Tibial artery (tissue), 4 donors: ENCODE data around the gene PTK7.
"Not testable (repeated sequence)": the region's sequence is repeated elsewhere in the genome, so short reads cannot be mapped to it uniquely, and the experiment has no call there.

ENCODE experiments used
- DNase-seq, 2 donors: peaks; one replicate each; pipeline ENCODE4 v3.0.0-alpha.2; 2019
- H3K27ac ChIP-seq, 2 donors: fragments of 200-600 bp; sonication (generic) in 1 of 2; 1 replicate in 1 of 2; 2 replicates in 1 of 2; pipeline ENCODE4 v1.5.1; 2018 to 2019; ENCODE audit warnings: mild to moderate bottlenecking in 1 of 2
- H3K27me3 ChIP-seq, 2 donors: fragments of 200-600 bp; sonication (generic) in 1 of 2; one replicate each; pipeline versions ENCODE4 v1.5.1 to v1.6.0; 2016 to 2019
- H3K36me3 ChIP-seq, 3 donors: fragments of 200-600 bp; sonication (generic) in 2 of 3; one replicate each; pipeline ENCODE4 v1.5.1; 2016 to 2019; ENCODE audit warnings: mild to moderate bottlenecking in 2 of 3
- H3K4me1 ChIP-seq, 4 donors: fragments of 200-600 bp; sonication (generic) in 2 of 4; 1 replicate in 3 of 4; 2 replicates in 1 of 4; pipeline ENCODE4 v1.5.1; 2016 to 2019
- H3K4me3 ChIP-seq, 2 donors: fragments of 200-600 bp; sonication (generic) in 1 of 2; 1 replicate in 1 of 2; 2 replicates in 1 of 2; pipeline ENCODE4 v1.5.1; 2018 to 2019; ENCODE audit warnings: mild to moderate bottlenecking in 2 of 2
- H3K9me3 ChIP-seq, 3 donors: fragments of 200-600 bp; sonication (generic) in 1 of 3; one replicate each; pipeline ENCODE4 v1.5.1; 2016 to 2019
- CTCF ChIP-seq, 2 experiments: fragments of 200-600 bp in 1 of 2; fragments of 450-650 bp in 1 of 2; IDR thresholded peaks; one replicate each; pipeline ENCODE4 v1.5.1; 2017 to 2019; ENCODE audit warnings: antibody characterized with exemption in 2 of 2, mild to moderate bottlenecking in 1 of 2, moderate library complexity in 1 of 2
- intact Hi-C: fragments of 100-400 bp; cut with DNase I; formaldehyde crosslinking; loops from one replicate; pipeline ENCODE4 v1.15.0; 2023; ENCODE audit warnings: low total_unique reads

PTK7 gene

DNA sequence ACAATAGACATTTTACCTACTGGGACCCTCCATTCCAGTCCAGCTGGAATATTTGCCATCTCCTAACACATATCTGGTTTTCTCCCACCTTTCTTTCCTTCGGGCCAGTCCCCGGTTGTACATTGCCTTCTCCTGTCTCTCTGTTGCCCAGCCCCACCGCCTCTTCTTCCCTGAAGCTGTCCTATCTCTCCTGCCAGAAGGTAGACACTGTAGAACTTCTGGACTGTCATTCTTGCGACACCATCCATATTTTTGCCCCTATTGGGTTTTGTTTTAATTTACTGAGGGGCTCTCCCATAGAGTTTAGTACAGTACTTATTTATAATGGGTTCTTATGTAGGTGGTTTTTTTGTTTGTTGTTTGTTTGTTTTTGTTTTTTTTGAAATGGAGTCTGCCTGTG lies 4.9 kb downstream of the PTK7 start:
- Histone ChIP-seq H3K36me3 (no peaks in the 10 kb centered on the region), H3K27ac (no peak overlapping the region), H3K27me3 (peaks cover 0 to 14% of the 10 kb centered on the region in 2 donors), H3K4me3 (no peak overlapping the region), H3K4me1 (peaks cover 0 to 13% (median 9%) of the 10 kb centered on the region in 4 donors), H3K9me3 (no peaks in the 10 kb centered on the region)
- no peak for TF ChIP-seq CTCF (IDR thresholded peaks at IDR 0.05)
- DNase-seq = no peak
- intact Hi-C loops = no loop called here

- H3K27ac ChIP-seq, H3K9me3 ChIP-seq, H3K36me3 ChIP-seq, H3K4me1 ChIP-seq, DNase-seq, intact Hi-C loops, H3K27me3 ChIP-seq, H3K4me3 ChIP-seq: not testable (repeated sequence)
Observed at GRCh38 chr6:43081922-43082321, 5.8 kb downstream of the PTK7 start.

DNA sequence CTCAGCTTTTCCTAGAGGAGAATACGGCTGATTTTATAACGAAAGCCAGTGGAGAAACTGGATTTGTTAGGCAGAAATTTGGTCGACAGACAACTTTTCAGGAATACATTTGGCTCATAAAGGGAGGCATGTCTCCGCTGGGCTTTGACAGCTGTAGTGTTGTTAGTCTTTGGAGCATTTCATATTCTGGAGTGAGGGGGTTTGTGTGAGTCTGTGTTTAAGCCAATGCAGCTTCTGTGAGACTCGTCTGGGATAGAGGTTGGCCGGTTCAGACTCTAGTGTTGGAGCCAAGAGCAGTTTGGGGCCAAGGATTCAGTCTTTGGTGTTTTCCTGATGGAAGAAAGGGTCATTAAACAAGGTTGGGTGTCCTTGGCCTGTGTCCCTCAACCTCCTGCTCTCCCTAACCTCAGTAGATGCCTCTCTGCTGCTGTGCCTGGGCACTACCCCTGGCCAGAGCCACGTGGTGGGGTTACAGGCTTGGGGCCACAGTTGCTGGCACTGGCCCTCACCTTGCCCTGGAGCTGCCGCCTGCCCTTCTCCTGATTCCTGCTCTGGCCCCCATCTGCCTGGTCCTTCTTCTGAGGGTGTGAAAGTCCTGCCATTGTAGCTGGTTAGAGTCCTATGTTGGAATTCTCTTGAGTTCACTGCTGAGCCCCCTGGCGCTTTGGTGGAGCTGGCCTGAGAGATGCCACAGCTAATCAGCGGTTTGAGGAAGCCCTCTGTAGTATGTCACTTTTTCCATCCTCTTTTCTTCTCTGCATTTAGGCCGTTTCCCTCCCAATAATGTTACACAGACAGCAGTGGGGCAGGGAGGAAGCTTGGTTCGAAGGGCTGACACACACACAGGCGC lies 6.9 kb downstream of the PTK7 start:
- Histone ChIP-seq H3K36me3 (no peaks in the 10 kb centered on the region), H3K27me3 (no peaks in the 10 kb centered on the region), H3K4me1 (no peaks in the 10 kb centered on the region), H3K27ac (no peak overlapping the region), H3K4me3 (no peak overlapping the region), H3K9me3 (no peaks in the 10 kb centered on the region)
- no peak for TF ChIP-seq CTCF (IDR thresholded peaks at IDR 0.05)
- no peak for DNase-seq
- intact Hi-C loops = no loop called here

DNA sequence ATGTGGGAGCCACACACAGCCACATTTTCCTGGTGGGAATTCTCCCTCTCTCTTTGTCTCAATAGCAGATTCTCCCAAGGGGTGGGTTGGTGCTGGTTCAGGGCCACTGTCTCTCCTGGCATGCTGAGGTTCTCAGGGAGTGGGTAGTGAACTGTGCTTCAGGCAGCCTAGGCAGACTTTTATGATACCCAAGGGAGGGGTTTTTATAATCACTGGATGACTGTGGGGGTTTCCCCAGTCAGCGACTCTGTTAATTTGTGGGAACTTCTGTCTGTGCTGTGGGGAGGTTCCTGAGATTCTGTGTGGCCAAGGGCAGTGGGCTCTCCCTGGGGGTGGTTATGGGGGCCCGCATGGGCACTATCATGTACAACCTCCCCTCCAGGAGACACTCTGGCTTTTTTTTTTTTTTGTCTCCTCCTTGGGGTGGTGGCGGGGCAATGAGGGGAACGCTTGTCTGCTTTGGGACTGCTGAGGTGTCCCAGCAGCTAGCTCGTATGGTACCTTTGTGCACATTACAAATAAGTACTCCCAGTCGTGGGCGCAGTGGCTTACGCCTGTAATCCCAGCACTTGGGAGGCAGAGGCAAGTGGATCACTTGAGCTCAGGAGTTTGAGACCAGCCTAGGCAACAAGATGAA lies 10.0 kb downstream of the PTK7 start:
- no peaks in the 10 kb centered on the region for H3K27me3 ChIP-seq
- H3K4me3 ChIP-seq = no peak overlapping the region
- TF ChIP-seq CTCF (IDR thresholded peaks at IDR 0.05) = no peak
- H3K4me1 ChIP-seq = no peaks in the 10 kb centered on the region
- no peak overlapping the region for H3K27ac ChIP-seq
- no peaks in the 10 kb centered on the region for H3K9me3 ChIP-seq
- intact Hi-C loops = no loop called here
- DNase-seq = no peak
- no peaks in the 10 kb centered on the region for H3K36me3 ChIP-seq

DNA sequence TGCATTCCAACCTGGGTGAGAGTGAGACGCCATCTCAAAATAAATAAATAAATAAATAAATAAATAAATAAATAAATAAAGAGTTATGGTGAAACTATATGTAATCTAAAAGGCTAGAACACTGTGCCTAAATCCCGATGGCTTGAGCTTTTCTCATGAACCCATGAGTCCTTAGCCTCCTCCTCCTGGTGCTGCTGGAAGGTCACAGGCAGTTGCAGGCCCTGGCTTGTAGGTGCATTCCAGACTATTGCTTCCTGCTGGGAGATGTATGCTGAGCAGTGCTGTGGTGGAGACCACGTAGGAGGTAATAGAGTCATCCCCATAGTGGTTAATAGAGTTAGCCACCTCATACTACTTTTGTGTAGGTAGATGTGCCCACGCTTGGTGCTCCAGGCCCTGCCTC lies 12.5 kb downstream of the PTK7 start:
- no peak overlapping the region for H3K27ac ChIP-seq
- no peak overlapping the region for H3K4me3 ChIP-seq
- intact Hi-C loops = no loop called here
- H3K9me3 ChIP-seq = no peaks in the 10 kb centered on the region
- no peak for TF ChIP-seq CTCF (IDR thresholded peaks at IDR 0.05)
- DNase-seq = no peak
- no peaks in the 10 kb centered on the region for H3K4me1 ChIP-seq
- no peaks in the 10 kb centered on the region for H3K27me3 ChIP-seq
- H3K36me3 ChIP-seq = no peaks in the 10 kb centered on the region

- Histone ChIP-seq H3K36me3 (no peaks in the 10 kb centered on the region), H3K27ac (no peak overlapping the region), H3K4me1 (no peaks in the 10 kb centered on the region), H3K4me3 (no peak overlapping the region), H3K9me3 (no peaks in the 10 kb centered on the region), H3K27me3 (no peaks in the 10 kb centered on the region)
- DNase-seq = no peak
- no peak for TF ChIP-seq CTCF (IDR thresholded peaks at IDR 0.05)
- intact Hi-C loops = no loop called here
Observed at GRCh38 chr6:43089467-43089866, 13.4 kb downstream of the PTK7 start.
